ENCODE measurements around the gene ISLR2.

The ISLR2 gene

DNA sequence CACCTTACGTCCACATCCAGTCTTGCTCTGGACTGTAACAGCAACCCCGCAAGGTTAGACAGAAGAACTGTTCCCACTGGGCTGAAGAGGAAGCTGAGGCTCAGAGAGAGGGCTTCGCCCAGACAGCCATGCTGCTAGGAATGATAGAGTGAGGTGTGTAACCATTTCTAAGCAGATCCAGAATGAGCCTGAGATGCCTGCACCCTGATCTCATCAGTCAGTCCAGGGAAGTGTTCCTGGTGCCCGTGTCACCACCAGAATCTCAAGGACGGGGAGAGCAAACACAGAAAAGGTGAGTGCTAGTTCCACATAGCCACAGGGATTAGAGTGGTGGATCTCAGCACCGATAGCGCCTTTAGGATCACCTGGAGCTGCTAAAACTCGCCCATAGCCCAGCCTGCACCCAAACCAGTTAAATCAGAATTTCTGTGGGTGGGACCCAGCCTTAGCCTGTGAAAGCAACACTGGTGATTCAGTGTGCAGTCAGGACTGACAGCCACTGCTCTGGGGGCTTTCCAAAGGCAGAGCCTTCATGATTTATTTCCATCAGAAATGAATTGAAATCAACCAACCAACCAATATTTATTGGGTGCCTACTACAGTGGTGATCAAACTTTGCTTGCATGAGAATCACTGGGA is 55.4 kb downstream of the ISLR2 start:
- DNase-seq (ENCODE audit: low read depth) = no peak
- no peak overlapping the region for H3K4me3 ChIP-seq (ENCODE audit: low read depth, low read length)
- TF ChIP-seq, protein P1, sequence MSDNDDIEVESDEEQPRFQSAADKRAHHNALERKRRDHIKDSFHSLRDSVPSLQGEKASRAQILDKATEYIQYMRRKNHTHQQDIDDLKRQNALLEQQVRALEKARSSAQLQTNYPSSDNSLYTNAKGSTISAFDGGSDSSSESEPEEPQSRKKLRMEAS (IDR thresholded peaks at IDR 0.05; ENCODE audit: low read depth, low read length) = no peak
- TF ChIP-seq CTCF (IDR thresholded peaks at IDR 0.05; ENCODE audit: low read depth, low read length) (no peak), POLR2A (IDR thresholded peaks at IDR 0.05; ENCODE audit: extremely low read depth, insufficient read length) (no peak), MYC (IDR thresholded peaks at IDR 0.05; ENCODE audit: low read depth, low read length) (no peak)

Measured in NB4 (cell line).